22Rv1 (cell line): ENCODE results near the gene GRM7.

ENCODE experiments used
- H3K27ac ChIP-seq: fragments of 450-650 bp; 2 replicates; pipeline ENCODE4 v1.5.1; 2017
- CTCF ChIP-seq: fragments of 450-650 bp; IDR thresholded peaks from 2 replicates; pipeline ENCODE4 v1.5.1; 2017; ENCODE audit warnings: mild to moderate bottlenecking
- ZFX ChIP-seq: fragments of 450-650 bp; IDR thresholded peaks from 2 replicates; pipeline ENCODE4 v1.6.1; 2017; ENCODE audit warnings: antibody characterized with exemption, borderline replicate concordance

GRM7 gene

GRCh38 chr3:7744850-7745249 lies 883.9 kb downstream of the GRM7 start:
- no peak for TF ChIP-seq CTCF
- TF ChIP-seq ZFX, result no peak
- H3K27ac ChIP-seq, result no peak overlapping the region

GRCh38 chr3:7745711-7746110 lies 884.8 kb downstream of the GRM7 start:
- no peak for TF ChIP-seq ZFX
- no peak for TF ChIP-seq CTCF
- H3K27ac ChIP-seq, result no peak overlapping the region

GRCh38 chr3:7749931-7750695 lies 889.2 kb downstream of the GRM7 start:
- H3K27ac ChIP-seq, result no peak overlapping the region
- TF ChIP-seq CTCF (no peak), ZFX (no peak)

- H3K27ac ChIP-seq, result no peak overlapping the region
- no peak for TF ChIP-seq ZFX
- TF ChIP-seq CTCF, result no peak
These were observed 891.1 kb downstream of the GRM7 start for GRCh38 chr3:7752005-7752404.

GRCh38 chr3:7754653-7755441 lies 893.9 kb downstream of the GRM7 start:
- no peak for TF ChIP-seq ZFX
- no peak for TF ChIP-seq CTCF

GRCh38 chr3:7759630-7760029 lies 898.7 kb downstream of the GRM7 start:
- no peak overlapping the region for H3K27ac ChIP-seq
- no peak for TF ChIP-seq ZFX
- TF ChIP-seq CTCF, result no peak

More at GRCh38 chr3:7754653-7755441, 893.9 kb downstream of the GRM7 start:
- no peak overlapping the region for H3K27ac ChIP-seq

GRCh38 chr3:7760718-7761117 lies 899.8 kb downstream of the GRM7 start:
- TF ChIP-seq ZFX, result no peak
- TF ChIP-seq CTCF, result no peak
- H3K27ac ChIP-seq, result no peak overlapping the region
